ENCODE measurements around the gene POR. TPM values are rescaled to one million over a fixed set of nuclear protein-coding genes. Genes with fewer than 3 reads are reported as not detected.
"Not testable (repeated sequence)": the region's sequence is repeated elsewhere in the genome, so short reads cannot be mapped to it uniquely, and the experiment has no call there.

The POR gene
- total RNA-seq, 1 experiment from 2014 or later, result 45.1 TPM

DNA sequence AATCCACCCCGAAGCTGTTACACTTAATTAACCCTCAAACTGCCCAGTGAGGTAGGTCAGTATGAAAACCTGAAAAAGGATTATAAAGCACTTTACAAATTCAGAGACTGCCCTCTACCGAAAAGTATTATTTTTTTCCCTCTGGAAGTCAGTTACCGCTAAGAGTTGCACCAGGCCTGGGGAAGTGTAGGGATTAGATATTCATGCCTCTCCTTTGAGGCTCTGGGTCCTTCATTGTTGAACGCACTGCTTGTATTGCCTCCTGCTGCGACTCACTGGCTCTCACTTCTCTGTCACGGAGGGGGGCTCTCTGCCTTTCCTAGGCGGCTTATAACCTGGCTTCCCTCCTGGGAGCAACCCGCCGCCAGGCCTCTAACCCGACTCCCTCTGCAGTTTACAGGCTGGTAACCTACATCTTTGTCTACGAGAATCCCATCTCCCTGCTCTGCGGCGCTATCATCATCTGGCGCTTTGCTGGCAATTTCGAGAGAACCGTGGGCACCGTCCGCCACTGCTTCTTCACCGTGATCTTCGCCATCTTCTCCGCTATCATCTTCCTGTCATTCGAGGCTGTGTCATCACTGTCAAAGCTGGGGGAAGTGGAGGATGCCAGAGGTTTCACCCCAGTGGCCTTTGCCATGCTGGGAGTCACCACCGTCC, 33.4 kb upstream of the POR start:
- CTCF ChIA-PET, result no interaction called here
- Mint-ChIP-seq H3K9me3 (ENCODE audit: unreplicated experiment) (no peaks in the 10 kb centered on the region), H3K4me1 (ENCODE audit: insufficient read depth, unreplicated experiment) (peaks cover 7% of the 10 kb centered on the region), H3K27me3 (ENCODE audit: insufficient read depth, unreplicated experiment) (no peaks in the 10 kb centered on the region), H3K4me3 (ENCODE audit: unreplicated experiment) (no peak overlapping the region), H3K36me3 (ENCODE audit: insufficient read depth, unreplicated experiment) (peaks cover 56% of the 10 kb centered on the region), H3K27ac (ENCODE audit: low read depth, unreplicated experiment) (no peak overlapping the region)
- intact Hi-C loops (cut with micrococcal nuclease), result no loop called here
- no peak for TF ChIP-seq CTCF (IDR thresholded peaks at IDR 0.05; ENCODE audit: unreplicated experiment)
- no peak for DNase-seq (ENCODE audit: unreplicated experiment)
- no TSS peak for BruUV-seq (replicated peaks)
- POLR2A ChIA-PET, result interaction anchor here (1.0 kb wide), 1 partner anchor 9 kb away, joined by 4 read pairs; no protein-coding TSS in a partner anchor

DNA sequence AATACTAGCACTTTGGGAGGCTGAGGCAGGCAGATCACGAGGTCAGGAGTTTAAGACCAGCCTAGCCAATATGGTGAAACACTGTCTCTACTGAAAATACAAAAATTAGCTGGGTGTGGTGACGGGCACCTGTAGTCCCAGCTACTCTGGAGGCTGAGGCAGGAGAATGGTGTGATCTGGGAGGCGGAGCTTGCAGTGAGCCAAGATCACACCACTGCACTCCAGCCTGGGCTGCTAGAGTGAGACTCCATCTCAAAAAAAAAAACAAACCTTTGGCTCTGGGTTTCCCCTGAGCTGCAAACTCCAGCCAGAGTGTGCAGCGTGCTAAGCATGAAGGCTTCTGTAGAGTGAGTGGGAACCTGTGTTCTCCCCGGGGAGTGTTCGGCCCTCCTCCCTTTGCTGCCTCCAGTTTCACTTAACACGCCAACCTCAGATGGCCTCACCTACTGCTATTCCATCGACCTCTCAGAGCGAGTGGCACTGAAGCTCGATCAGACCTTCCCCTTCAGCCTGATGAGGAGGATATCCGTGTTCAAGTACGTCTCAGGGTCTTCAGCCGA, 31.6 kb upstream of the POR start:
- POLR2A ChIA-PET; H3K27me3 Mint-ChIP-seq (ENCODE audit: insufficient read depth, unreplicated experiment): not testable (repeated sequence)
- CTCF ChIA-PET, result interaction anchor here (0.6 to 1.0 kb wide), 2 partner anchors 16 to 30 kb away, joined by 3 read pairs; no protein-coding TSS in a partner anchor

DNA sequence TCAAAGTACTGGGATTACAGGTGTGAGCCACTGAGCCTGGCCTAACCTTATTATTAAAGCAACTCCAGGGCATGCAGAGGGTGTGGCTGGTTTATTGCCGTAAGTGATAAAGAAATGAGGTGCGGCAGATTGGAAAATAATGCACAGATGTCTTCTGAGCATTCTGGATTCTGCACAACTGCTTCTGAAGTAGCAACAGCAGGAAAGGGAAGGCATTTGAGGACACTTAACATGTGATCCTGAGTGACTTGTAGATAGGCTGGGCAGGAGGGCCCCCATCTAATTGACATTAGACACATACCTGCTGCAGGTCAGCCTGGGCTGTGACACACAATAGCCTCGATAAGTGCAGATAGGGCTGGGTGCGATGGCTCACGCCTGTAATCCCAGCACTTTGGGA, 30.5 kb upstream of the POR start:
- TF ChIP-seq CTCF (IDR thresholded peaks at IDR 0.05; ENCODE audit: unreplicated experiment), result no peak
- intact Hi-C loops (cut with micrococcal nuclease), result no loop called here
- CTCF ChIA-PET, result interaction anchor here (0.7 to 0.8 kb wide), 2 partner anchors 135 to 136 kb away, joined by 3 to 6 read pairs; no protein-coding TSS in a partner anchor
- H3K4me3 Mint-ChIP-seq (ENCODE audit: unreplicated experiment), result no peak overlapping the region
- H3K4me1 Mint-ChIP-seq (ENCODE audit: insufficient read depth, unreplicated experiment), result no peaks in the 10 kb centered on the region
- no peak for DNase-seq (ENCODE audit: unreplicated experiment)
- no peaks in the 10 kb centered on the region for H3K9me3 Mint-ChIP-seq (ENCODE audit: unreplicated experiment)
- POLR2A ChIA-PET, result no interaction called here
- H3K27me3 Mint-ChIP-seq (ENCODE audit: insufficient read depth, unreplicated experiment), result no peaks in the 10 kb centered on the region
- H3K36me3 Mint-ChIP-seq (ENCODE audit: insufficient read depth, unreplicated experiment), result peaks cover 76% of the 10 kb centered on the region
- H3K27ac Mint-ChIP-seq (ENCODE audit: low read depth, unreplicated experiment), result no peak overlapping the region
- no TSS peak for BruUV-seq (replicated peaks)

More for the DNA sequence above, 31.6 kb upstream of the POR start:
- DNase-seq (ENCODE audit: unreplicated experiment); H3K27ac Mint-ChIP-seq (ENCODE audit: low read depth, unreplicated experiment); H3K9me3 Mint-ChIP-seq (ENCODE audit: unreplicated experiment); H3K4me1 Mint-ChIP-seq (ENCODE audit: insufficient read depth, unreplicated experiment); H3K4me3 Mint-ChIP-seq (ENCODE audit: unreplicated experiment); intact Hi-C loops (cut with micrococcal nuclease); BruUV-seq (replicated peaks): not testable (repeated sequence)
- H3K36me3 Mint-ChIP-seq (ENCODE audit: insufficient read depth, unreplicated experiment), result peaks cover 72% of the 10 kb centered on the region

- Mint-ChIP-seq H3K27me3 (ENCODE audit: insufficient read depth, unreplicated experiment) (no peaks in the 10 kb centered on the region), H3K9me3 (ENCODE audit: unreplicated experiment) (no peaks in the 10 kb centered on the region), H3K4me3 (ENCODE audit: unreplicated experiment) (no peak overlapping the region), H3K36me3 (ENCODE audit: insufficient read depth, unreplicated experiment) (peaks cover 76% of the 10 kb centered on the region), H3K27ac (ENCODE audit: low read depth, unreplicated experiment) (no peak overlapping the region), H3K4me1 (ENCODE audit: insufficient read depth, unreplicated experiment) (no peaks in the 10 kb centered on the region)
- POLR2A ChIA-PET, result no interaction called here
- no peak for TF ChIP-seq CTCF (IDR thresholded peaks at IDR 0.05; ENCODE audit: unreplicated experiment)
- intact Hi-C loops (cut with micrococcal nuclease), result no loop called here
- BruUV-seq (replicated peaks), result no TSS peak
- CTCF ChIA-PET, result interaction anchor here (0.8 kb wide), 2 partner anchors 10 to 136 kb away, joined by 3 to 6 read pairs; no protein-coding TSS in a partner anchor
- DNase-seq (ENCODE audit: unreplicated experiment), result no peak
Observed at GRCh38 chr7:75885036-75885435, 29.9 kb upstream of the POR start.
